Measurements from ENCODE around the gene CFAP43. TPM values are rescaled to one million over a fixed set of nuclear protein-coding genes. Genes with fewer than 3 reads are reported as not detected.

The CFAP43 gene
- total RNA-seq (not detected), polyA plus RNA-seq (not detected)

GRCh38 chr10:104231784-104232612 lies at the start of gene CFAP43:
Gene CFAP43, minus strand, starts transcription at chr10:104232364. Its CDS starts 118 bp downstream, at chr10:104232246.
- peaks cover 71% of the 10 kb centered on the region for H3K27me3 Mint-ChIP-seq
- peaks cover 0 to 7% (median 4%) of the 10 kb centered on the region in 7 donors for H3K9me3 Mint-ChIP-seq
- peak within 1 kb of the TSS; percentile 82 for H3K4me3 ChIP-seq (ENCODE audit: low read depth, low read length)
- no peak within 1 kb of the TSS for H3K27ac ChIP-seq (ENCODE audit: insufficient read depth, low read length, poor library complexity, severe bottlenecking)
- peaks cover 9 to 11% of the 10 kb centered on the region in 2 experiments for H3K9me3 ChIP-seq (ENCODE audit: control insufficient read depth in 2 of 2, low read length in 2 of 2)
- peaks cover 16% of the 10 kb centered on the region for H3K4me1 ChIP-seq (ENCODE audit: control insufficient read depth, insufficient read depth, low read length, poor library complexity, severe bottlenecking)
- H3K4me1 Mint-ChIP-seq: peaks cover 4 to 14% (median 10%) of the 10 kb centered on the region in 4 donors
- H3K27ac Mint-ChIP-seq: peak within 1 kb of the TSS; percentile 52 to 76 (median 72)
- H3K4me3 Mint-ChIP-seq: peak within 1 kb of the TSS; percentile 88 to 97 (median 89)
- peaks cover 38% of the 10 kb centered on the region for H3K27me3 ChIP-seq (ENCODE audit: control insufficient read depth, insufficient read depth, low read length)
- no peaks in the 10 kb centered on the region for H3K36me3 Mint-ChIP-seq
- no peaks in the 10 kb centered on the region for H3K36me3 ChIP-seq (ENCODE audit: control insufficient read depth, insufficient read depth, low read length)
- ATAC-seq (ENCODE audit: low read depth in 2 of 2) (peak; percentile 100), DNase-seq (peak; percentile 97 to 99 (median 98))

GRCh38 chr10:104281694-104282093 lies 49.5 kb upstream of the CFAP43 start:
- Mint-ChIP-seq H3K4me1 (no peaks in the 10 kb centered on the region), H3K4me3 (no peak overlapping the region), H3K9me3 (peaks cover 0 to 3% (median 0%) of the 10 kb centered on the region in 7 donors), H3K27ac (no peak overlapping the region), H3K36me3 (no peaks in the 10 kb centered on the region), H3K27me3 (peaks cover 42% of the 10 kb centered on the region)
- Histone ChIP-seq H3K4me1 (ENCODE audit: control insufficient read depth, insufficient read depth, low read length, poor library complexity, severe bottlenecking) (no peaks in the 10 kb centered on the region), H3K36me3 (ENCODE audit: control insufficient read depth, insufficient read depth, low read length) (no peaks in the 10 kb centered on the region), H3K27me3 (ENCODE audit: control insufficient read depth, insufficient read depth, low read length) (peaks cover 8% of the 10 kb centered on the region), H3K9me3 (ENCODE audit: control insufficient read depth in 2 of 2, low read length in 2 of 2) (no peaks in the 10 kb centered on the region), H3K27ac (ENCODE audit: insufficient read depth, low read length, poor library complexity, severe bottlenecking) (no peak overlapping the region), H3K4me3 (ENCODE audit: low read depth, low read length) (no peak overlapping the region)
- no peak for ATAC-seq (ENCODE audit: low read depth in 2 of 2)
- DNase-seq: no peak

- peaks cover 2% of the 10 kb centered on the region for H3K4me1 ChIP-seq (ENCODE audit: control insufficient read depth, insufficient read depth, low read length, poor library complexity, severe bottlenecking)
- H3K4me3 ChIP-seq (ENCODE audit: low read depth, low read length): no peak overlapping the region
- DNase-seq (no peak), ATAC-seq (ENCODE audit: low read depth in 2 of 2) (no peak)
- no peaks in the 10 kb centered on the region for H3K9me3 ChIP-seq (ENCODE audit: control insufficient read depth in 2 of 2, low read length in 2 of 2)
- Mint-ChIP-seq H3K27me3 (peaks cover 55% of the 10 kb centered on the region), H3K4me3 (no peak overlapping the region), H3K4me1 (peaks cover 0 to 3% (median 0%) of the 10 kb centered on the region in 4 donors), H3K27ac (no peak overlapping the region), H3K36me3 (no peaks in the 10 kb centered on the region), H3K9me3 (peaks cover 0 to 3% (median 0%) of the 10 kb centered on the region in 7 donors)
- no peaks in the 10 kb centered on the region for H3K36me3 ChIP-seq (ENCODE audit: control insufficient read depth, insufficient read depth, low read length)
- peaks cover 9% of the 10 kb centered on the region for H3K27me3 ChIP-seq (ENCODE audit: control insufficient read depth, insufficient read depth, low read length)
- H3K27ac ChIP-seq (ENCODE audit: insufficient read depth, low read length, poor library complexity, severe bottlenecking): no peak overlapping the region
Measured at GRCh38 chr10:104279550-104280259, 47.5 kb upstream of the CFAP43 start.

GRCh38 chr10:104277785-104278184 lies 45.6 kb upstream of the CFAP43 start:
- ATAC-seq (ENCODE audit: low read depth in 2 of 2): no peak
- Mint-ChIP-seq H3K4me1 (peaks cover 0 to 3% (median 0%) of the 10 kb centered on the region in 4 donors), H3K4me3 (no peak overlapping the region)

GRCh38 chr10:104276192-104276591 lies 44.0 kb upstream of the CFAP43 start:
- Histone ChIP-seq H3K27me3 (ENCODE audit: control insufficient read depth, insufficient read depth, low read length) (peaks cover 11% of the 10 kb centered on the region), H3K36me3 (ENCODE audit: control insufficient read depth, insufficient read depth, low read length) (no peaks in the 10 kb centered on the region), H3K4me3 (ENCODE audit: low read depth, low read length) (no peak overlapping the region), H3K4me1 (ENCODE audit: control insufficient read depth, insufficient read depth, low read length, poor library complexity, severe bottlenecking) (peaks cover 6% of the 10 kb centered on the region), H3K9me3 (ENCODE audit: control insufficient read depth in 2 of 2, low read length in 2 of 2) (no peaks in the 10 kb centered on the region), H3K27ac (ENCODE audit: insufficient read depth, low read length, poor library complexity, severe bottlenecking) (no peak overlapping the region)
- Mint-ChIP-seq H3K27me3 (peaks cover 38% of the 10 kb centered on the region), H3K36me3 (no peaks in the 10 kb centered on the region), H3K4me1 (peaks cover 0 to 3% (median 0%) of the 10 kb centered on the region in 4 donors), H3K9me3 (peaks cover 0 to 2% (median 0%) of the 10 kb centered on the region in 7 donors), H3K27ac (no peak overlapping the region), H3K4me3 (no peak overlapping the region)
- no peak for ATAC-seq (ENCODE audit: low read depth in 2 of 2)
- DNase-seq: no peak

More at GRCh38 chr10:104277785-104278184, 45.6 kb upstream of the CFAP43 start:
- H3K9me3 Mint-ChIP-seq: peaks cover 0 to 3% (median 0%) of the 10 kb centered on the region in 7 donors
- no peaks in the 10 kb centered on the region for H3K36me3 ChIP-seq (ENCODE audit: control insufficient read depth, insufficient read depth, low read length)
- no peak overlapping the region for H3K27ac Mint-ChIP-seq
- H3K27ac ChIP-seq (ENCODE audit: insufficient read depth, low read length, poor library complexity, severe bottlenecking): no peak overlapping the region
- H3K4me3 ChIP-seq (ENCODE audit: low read depth, low read length): no peak overlapping the region
- peaks cover 6% of the 10 kb centered on the region for H3K4me1 ChIP-seq (ENCODE audit: control insufficient read depth, insufficient read depth, low read length, poor library complexity, severe bottlenecking)
- H3K27me3 ChIP-seq (ENCODE audit: control insufficient read depth, insufficient read depth, low read length): peaks cover 11% of the 10 kb centered on the region
- H3K27me3 Mint-ChIP-seq: peaks cover 50% of the 10 kb centered on the region
- no peak for DNase-seq
- H3K9me3 ChIP-seq (ENCODE audit: control insufficient read depth in 2 of 2, low read length in 2 of 2): no peaks in the 10 kb centered on the region
- no peaks in the 10 kb centered on the region for H3K36me3 Mint-ChIP-seq

GRCh38 chr10:104274762-104275721 lies 42.9 kb upstream of the CFAP43 start:
- Mint-ChIP-seq H3K36me3 (no peaks in the 10 kb centered on the region), H3K27me3 (peaks cover 32% of the 10 kb centered on the region), H3K27ac (peak overlapping the region in 1 of 3 donors; percentile 38), H3K9me3 (no peaks in the 10 kb centered on the region), H3K4me3 (peak overlapping the region in 1 of 4 donors; percentile 35), H3K4me1 (peaks cover 0 to 3% (median 0%) of the 10 kb centered on the region in 4 donors)
- peaks cover 6% of the 10 kb centered on the region for H3K4me1 ChIP-seq (ENCODE audit: control insufficient read depth, insufficient read depth, low read length, poor library complexity, severe bottlenecking)
- no peak overlapping the region for H3K4me3 ChIP-seq (ENCODE audit: low read depth, low read length)
- H3K9me3 ChIP-seq (ENCODE audit: control insufficient read depth in 2 of 2, low read length in 2 of 2): no peaks in the 10 kb centered on the region
- H3K27ac ChIP-seq (ENCODE audit: insufficient read depth, low read length, poor library complexity, severe bottlenecking): no peak overlapping the region
- no peaks in the 10 kb centered on the region for H3K36me3 ChIP-seq (ENCODE audit: control insufficient read depth, insufficient read depth, low read length)
- peaks cover 8% of the 10 kb centered on the region for H3K27me3 ChIP-seq (ENCODE audit: control insufficient read depth, insufficient read depth, low read length)
- DNase-seq: peak; percentile 13 to 57 (median 34)
- peak; percentile 58 to 76 for ATAC-seq (ENCODE audit: low read depth in 2 of 2)
